ENCODE measurements around the gene FAF1. TPM values are rescaled to one million over a fixed set of nuclear protein-coding genes. Genes with fewer than 3 reads are reported as not detected.
A peak's percentile ranks its signal among the peaks of the same experiment; 100 is the strongest.

The FAF1 gene
- total RNA-seq, 4 donors from 2014 or later = 25.1 to 74.6 (median 37.2) TPM

DNA sequence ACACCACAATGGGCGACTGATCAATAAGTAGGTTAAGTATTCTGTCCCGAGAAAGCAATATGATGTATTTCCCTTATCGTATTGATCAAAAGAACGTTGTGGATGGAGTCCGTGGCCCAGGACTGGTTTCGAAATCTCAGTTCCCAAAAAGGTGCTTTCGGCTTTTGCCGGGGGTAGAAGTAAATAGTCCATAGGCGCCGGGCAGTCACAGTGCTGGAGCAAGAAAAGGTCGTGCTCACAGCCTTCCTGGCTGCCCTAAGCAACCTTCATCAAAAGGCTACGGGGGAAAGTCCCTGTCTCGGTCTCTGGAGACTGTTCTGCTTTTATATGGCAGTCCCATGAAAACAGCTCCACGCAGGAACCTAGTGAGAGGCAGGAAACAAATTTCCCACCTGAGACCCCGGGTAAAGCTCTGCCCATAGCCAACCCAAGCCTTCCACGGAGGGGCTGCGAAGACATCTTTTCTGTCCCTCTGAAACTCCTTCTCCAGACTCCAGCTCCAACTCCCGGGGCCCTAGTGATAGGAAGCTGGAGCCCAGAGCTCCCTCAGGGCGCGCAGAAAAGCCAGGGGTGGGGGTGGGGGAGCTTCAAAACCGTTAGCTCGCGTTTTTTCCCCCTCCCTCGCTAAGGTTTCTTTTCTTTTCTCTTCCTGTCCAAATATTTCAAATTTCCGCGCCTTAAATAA lies 17.0 kb upstream of the FAF1 start:
- H3K4me1 ChIP-seq = peaks cover 0 to 33% (median 5%) of the 10 kb centered on the region in 4 donors
- DNase-seq = no peak
- peak overlapping the region; percentile 74 to 81 (median 76) for H3K4me3 ChIP-seq
- in situ Hi-C loops (cut with MboI; ENCODE audit: low pct_ligation_motif_present in 1 of 4, low pct_unique_long_range_greater_than_20kb in 1 of 4, low sequenced_read_pairs in 3 of 4) (no loop called here), intact Hi-C loops (cut with DNase I; ENCODE audit: low total_unique reads) (no loop called here)
- 11 to 15% methylated on average over 12 to 26 of the region's 26 CpGs for WGBS, 2 donors (ENCODE audit: low coverage in 1 of 2)
- H3K27me3 ChIP-seq = no peaks in the 10 kb centered on the region
- TF ChIP-seq, protein P1, sequence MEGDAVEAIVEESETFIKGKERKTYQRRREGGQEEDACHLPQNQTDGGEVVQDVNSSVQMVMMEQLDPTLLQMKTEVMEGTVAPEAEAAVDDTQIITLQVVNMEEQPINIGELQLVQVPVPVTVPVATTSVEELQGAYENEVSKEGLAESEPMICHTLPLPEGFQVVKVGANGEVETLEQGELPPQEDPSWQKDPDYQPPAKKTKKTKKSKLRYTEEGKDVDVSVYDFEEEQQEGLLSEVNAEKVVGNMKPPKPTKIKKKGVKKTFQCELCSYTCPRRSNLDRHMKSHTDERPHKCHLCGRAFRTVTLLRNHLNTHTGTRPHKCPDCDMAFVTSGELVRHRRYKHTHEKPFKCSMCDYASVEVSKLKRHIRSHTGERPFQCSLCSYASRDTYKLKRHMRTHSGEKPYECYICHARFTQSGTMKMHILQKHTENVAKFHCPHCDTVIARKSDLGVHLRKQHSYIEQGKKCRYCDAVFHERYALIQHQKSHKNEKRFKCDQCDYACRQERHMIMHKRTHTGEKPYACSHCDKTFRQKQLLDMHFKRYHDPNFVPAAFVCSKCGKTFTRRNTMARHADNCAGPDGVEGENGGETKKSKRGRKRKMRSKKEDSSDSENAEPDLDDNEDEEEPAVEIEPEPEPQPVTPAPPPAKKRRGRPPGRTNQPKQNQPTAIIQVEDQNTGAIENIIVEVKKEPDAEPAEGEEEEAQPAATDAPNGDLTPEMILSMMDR (IDR thresholded peaks at IDR 0.05) = no peak
- TF ChIP-seq POLR2A (IDR thresholded peaks at IDR 0.05) (no peak), EP300 (IDR thresholded peaks at IDR 0.05; ENCODE audit: low read depth) (no peak)
- H3K9me3 ChIP-seq = no peaks in the 10 kb centered on the region
- H3K27ac ChIP-seq = peak overlapping the region; percentile 88 to 95 (median 94)
- no peaks in the 10 kb centered on the region for H3K36me3 ChIP-seq

DNA sequence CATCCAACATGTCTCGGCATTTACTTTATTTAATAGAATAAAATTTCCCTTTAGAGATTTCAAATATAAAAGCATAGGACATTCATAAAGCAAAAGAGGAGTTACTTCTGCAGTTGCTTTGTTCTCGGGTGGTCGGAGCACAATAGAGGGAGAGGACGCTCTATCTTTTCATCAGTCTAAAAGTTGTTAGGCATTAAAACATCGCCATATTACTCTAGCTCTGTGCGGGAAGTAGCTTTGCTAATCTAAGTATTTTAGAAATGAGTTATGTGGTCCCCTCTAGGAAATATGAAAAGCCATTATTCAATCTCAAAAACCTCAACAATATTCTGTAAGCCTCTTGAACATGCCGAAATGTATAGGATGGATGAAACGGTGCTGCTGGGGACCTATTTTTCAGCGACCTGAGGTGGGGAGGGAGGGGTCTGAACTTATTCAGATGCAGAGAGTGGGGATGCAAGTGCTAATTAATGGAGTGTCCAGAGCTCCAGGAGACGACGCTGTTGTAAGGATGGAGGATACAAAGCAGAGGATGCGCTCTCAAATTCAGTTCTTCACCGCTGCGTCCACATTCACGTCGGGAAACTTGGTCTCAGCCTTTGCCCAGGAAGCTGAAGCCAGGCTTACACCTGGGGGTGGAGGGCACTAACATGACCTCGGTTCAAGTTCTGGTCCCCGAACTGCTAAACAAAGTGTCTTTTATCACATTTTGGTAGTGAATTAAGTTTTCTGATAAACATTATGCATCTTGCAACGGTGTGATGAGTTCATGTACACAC lies 16.2 kb upstream of the FAF1 start:
- in situ Hi-C loops (cut with MboI; ENCODE audit: low pct_ligation_motif_present in 1 of 4, low pct_unique_long_range_greater_than_20kb in 1 of 4, low sequenced_read_pairs in 3 of 4) = no loop called here
- WGBS, 2 donors (ENCODE audit: low coverage in 1 of 2) = 64 to 68% methylated on average over 10 to 19 of the region's 19 CpGs

DNA sequence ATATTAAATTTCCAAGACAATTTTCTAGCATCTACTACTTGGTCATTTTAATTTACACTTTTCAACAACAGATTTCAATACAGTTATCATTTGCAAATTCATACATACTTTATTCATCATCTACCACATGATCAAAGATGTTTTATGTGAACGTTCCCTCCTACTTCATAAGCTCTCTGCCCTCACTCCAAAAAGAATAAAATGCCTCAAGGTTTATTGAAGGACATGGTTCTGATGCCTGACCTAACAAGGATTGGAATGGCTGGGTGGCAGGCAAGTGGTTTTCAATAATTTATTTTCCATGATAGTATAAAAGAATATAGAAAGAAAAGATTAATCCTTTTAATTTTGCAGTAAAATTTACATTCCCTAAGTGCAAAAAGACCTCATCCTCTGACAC lies 15.4 kb upstream of the FAF1 start:
- no peaks in the 10 kb centered on the region for H3K9me3 ChIP-seq
- intact Hi-C loops (cut with DNase I; ENCODE audit: low total_unique reads) = no loop called here
- H3K36me3 ChIP-seq = no peaks in the 10 kb centered on the region
- TF ChIP-seq POLR2AphosphoS5 (IDR thresholded peaks at IDR 0.05) (no peak), EP300 (IDR thresholded peaks at IDR 0.05; ENCODE audit: low read depth) (no peak), POLR2A (IDR thresholded peaks at IDR 0.05) (no peak)
- TF ChIP-seq, protein P1 (IDR thresholded peaks at IDR 0.05) = no peak
- no peak for DNase-seq
- 64 to 74% methylated on average over 1 of the region's 1 CpG for WGBS, 2 donors (ENCODE audit: low coverage in 1 of 2)
- H3K4me3 ChIP-seq = no peak overlapping the region
- H3K27ac ChIP-seq = no peak overlapping the region
- peaks cover 0 to 45% (median 12%) of the 10 kb centered on the region in 4 donors for H3K4me1 ChIP-seq
- in situ Hi-C loops (cut with MboI; ENCODE audit: low pct_ligation_motif_present in 1 of 4, low pct_unique_long_range_greater_than_20kb in 1 of 4, low sequenced_read_pairs in 3 of 4) = no loop called here
- H3K27me3 ChIP-seq = no peaks in the 10 kb centered on the region

More for the DNA sequence above, 16.2 kb upstream of the FAF1 start:
- peaks cover 0 to 38% (median 6%) of the 10 kb centered on the region in 4 donors for H3K4me1 ChIP-seq
- TF ChIP-seq, protein P1 (IDR thresholded peaks at IDR 0.05) = no peak
- TF ChIP-seq POLR2AphosphoS5 (IDR thresholded peaks at IDR 0.05) = no peak
- TF ChIP-seq POLR2A (IDR thresholded peaks at IDR 0.05) = no peak
- no peak for TF ChIP-seq EP300 (IDR thresholded peaks at IDR 0.05; ENCODE audit: low read depth)
- intact Hi-C loops (cut with DNase I; ENCODE audit: low total_unique reads) = no loop called here
- H3K9me3 ChIP-seq = no peaks in the 10 kb centered on the region
- H3K36me3 ChIP-seq = no peaks in the 10 kb centered on the region
- peak overlapping the region in 3 of 4 donors; percentile 74 to 77 (median 76) for H3K4me3 ChIP-seq
- H3K27me3 ChIP-seq = no peaks in the 10 kb centered on the region
- DNase-seq = no peak
- H3K27ac ChIP-seq = peak overlapping the region; percentile 88 to 95 (median 94)

DNA sequence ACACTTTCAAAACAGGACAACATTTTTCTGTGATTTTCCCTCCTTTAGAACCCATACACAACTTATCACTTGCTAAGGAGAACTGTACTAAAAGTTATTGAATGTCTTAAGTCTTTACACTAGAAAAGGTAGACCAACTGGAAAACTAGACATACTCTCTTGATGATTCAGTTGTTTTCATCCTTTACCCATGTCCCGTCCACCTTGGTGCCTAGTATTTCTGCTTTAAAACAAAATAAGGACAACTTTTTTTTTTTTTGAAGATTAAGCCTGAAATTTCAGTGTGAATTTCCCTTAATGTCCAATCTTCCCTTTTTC lies 14.5 kb upstream of the FAF1 start:
- H3K27me3 ChIP-seq = no peaks in the 10 kb centered on the region
- peaks cover 0 to 45% (median 12%) of the 10 kb centered on the region in 4 donors for H3K4me1 ChIP-seq
- no peaks in the 10 kb centered on the region for H3K36me3 ChIP-seq
- H3K27ac ChIP-seq = no peak overlapping the region
- in situ Hi-C loops (cut with MboI; ENCODE audit: low pct_ligation_motif_present in 1 of 4, low pct_unique_long_range_greater_than_20kb in 1 of 4, low sequenced_read_pairs in 3 of 4) (no loop called here), intact Hi-C loops (cut with DNase I; ENCODE audit: low total_unique reads) (no loop called here)
- WGBS, 2 donors (ENCODE audit: low coverage in 1 of 2) = 83 to 90% methylated on average over 1 of the region's 1 CpG
- DNase-seq = no peak
- TF ChIP-seq POLR2A (IDR thresholded peaks at IDR 0.05) (no peak), POLR2AphosphoS5 (IDR thresholded peaks at IDR 0.05) (no peak), EP300 (IDR thresholded peaks at IDR 0.05; ENCODE audit: low read depth) (no peak)
- TF ChIP-seq, protein P1 (IDR thresholded peaks at IDR 0.05) = no peak
- H3K4me3 ChIP-seq = no peak overlapping the region
- H3K9me3 ChIP-seq = no peaks in the 10 kb centered on the region

All from transverse colon (tissue), 4 donors.